Lower leg skin (tissue), 3 donors: Measurements from ENCODE around the gene IRF2.

Experiments
- CTCF ChIP-seq, 3 donors: fragments of 450-650 bp; IDR thresholded peaks; one replicate each; pipeline ENCODE4 v1.5.1; 2016; ENCODE audit warnings: antibody characterized with exemption in 3 of 3, mild to moderate bottlenecking in 3 of 3, moderate library complexity in 2 of 3
- POLR2A ChIP-seq, 2 donors: fragments of 450-650 bp; IDR thresholded peaks; one replicate each; pipeline ENCODE4 v1.6.1; 2016 to 2017; ENCODE audit warnings: antibody characterized with exemption in 2 of 2, mild to moderate bottlenecking in 1 of 2, moderate library complexity in 1 of 2

- TF ChIP-seq POLR2A (IDR thresholded peaks at IDR 0.05) (no peak), CTCF (IDR thresholded peaks at IDR 0.05) (no peak)
Observed at GRCh38 chr4:184452740-184453139, 21.6 kb downstream of the IRF2 start.
